Aorta (tissue), 5 donors: ENCODE results near the gene RGS6. TPM values are rescaled to one million over a fixed set of nuclear protein-coding genes. Genes with fewer than 3 reads are reported as not detected.

Experiments
- ATAC-seq: fragments of 200-7000 bp; cut with Tn5 transposase; one replicate; pipeline ENCODE4 v1.9.1; 2022; ENCODE audit warnings: moderate library complexity; ENCODE audit not compliant: low FRiP score
- DNase-seq, 2 donors: peaks; one replicate each; pipeline ENCODE4 v3.0.0-alpha.2; 2020
- H3K27ac ChIP-seq, 2 donors: one replicate each; pipeline ENCODE4 v1.5.1; 2013; ENCODE audit warnings: low read length in 2 of 2, mild to moderate bottlenecking in 2 of 2, moderate library complexity in 2 of 2, control low read depth in 1 of 2, inconsistent platforms in 1 of 2, low read depth in 1 of 2
- H3K27me3 ChIP-seq, 2 donors: one replicate each; pipeline ENCODE4 v1.6.1; 2013; ENCODE audit warnings: control low read depth in 1 of 2, low read length in 1 of 2, mild to moderate bottlenecking in 1 of 2, moderate library complexity in 1 of 2; ENCODE audit not compliant: insufficient read depth in 2 of 2, control insufficient read depth in 1 of 2
- H3K36me3 ChIP-seq, 2 donors: one replicate each; pipeline ENCODE4 v1.6.1; 2013; ENCODE audit warnings: control low read depth in 1 of 2, low read length in 1 of 2, mild to moderate bottlenecking in 1 of 2; ENCODE audit not compliant: insufficient read depth in 2 of 2, control insufficient read depth in 1 of 2
- H3K4me1 ChIP-seq, 2 donors: one replicate each; pipeline ENCODE4 v1.6.1; 2013; ENCODE audit warnings: low read length in 2 of 2, control low read depth in 1 of 2, mild to moderate bottlenecking in 1 of 2, moderate library complexity in 1 of 2; ENCODE audit not compliant: insufficient read depth in 2 of 2, control insufficient read depth in 1 of 2
- H3K4me3 ChIP-seq, 2 donors: one replicate each; pipeline ENCODE4 v1.5.1; 2013; ENCODE audit warnings: low read length in 2 of 2, control low read depth in 1 of 2, mild to moderate bottlenecking in 1 of 2
- H3K9me3 ChIP-seq: one replicate; pipeline ENCODE4 v1.6.1; 2013; ENCODE audit warnings: mild to moderate bottlenecking, low read length; ENCODE audit not compliant: control insufficient read depth
- WGBS, 2 donors: extraction: QIAGEN DNeasy Blood & Tissue Kit; methylation state at CpG; one replicate each; pipeline ENCODE4 v1.1.7; 2013; 5-methylcytosine and 5-hydroxymethylcytosine counted together
- intact Hi-C, 2 donors: fragments of 100-400 bp; cut with DNase I; formaldehyde crosslinking; loops; one replicate each; pipeline versions ENCODE4 v1.14.2 to v1.15.0; 2022
- polyA plus RNA-seq, 2 donors: library from polyadenylated mRNA; stranded (reverse); fragments of 200-250 nt; gene quantifications; one replicate each; pipeline ENCODE4 v1.2.3, GENCODE V29; 2013
- total RNA-seq, 2 donors: library from RNA; stranded (reverse); fragmentation: NEBNext Ultra II Directional; extraction: Animal tissue kit (Norgen Biotek cat#: 25700); gene quantifications; one replicate each; pipeline ENCODE4 v1.2.1, GENCODE V29; 2021
- donor health status: healthy with polysubstance abuse.
- donor health status: Bipolar disorder and iron deficiency.
- donor health status: DM: no; HTN: no; CAD: no.
- donor health status: DM: no; HTN: no; CAD: no.
- donor health status: DM: yes; HTN: yes; CAD: no.

RGS6 gene
- total and polyA plus RNA-seq, 4 donors: 0.05 to 2.0 (median 1.8) TPM; not detected in 1

DNA sequence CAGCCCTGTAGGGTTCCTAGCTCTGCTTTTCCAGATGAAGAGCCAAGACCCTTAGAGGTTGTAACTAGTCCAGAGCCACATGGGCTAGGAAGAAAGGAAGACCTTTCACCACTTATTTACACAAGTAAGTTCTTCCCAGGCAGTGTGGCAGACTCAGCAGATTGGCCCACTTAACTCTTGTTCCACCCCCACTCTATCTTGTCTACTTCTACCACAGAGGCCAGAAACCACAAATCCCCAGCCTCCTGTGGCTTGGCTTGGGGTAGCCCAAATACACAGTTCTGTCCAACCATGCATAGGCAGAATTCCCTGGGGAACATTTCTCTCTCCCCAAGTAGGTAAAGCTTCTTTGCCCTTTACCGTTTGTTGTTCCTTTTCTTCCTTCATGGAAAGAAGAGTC, 383.5 kb downstream of the RGS6 start:
- no peak overlapping the region for H3K4me3 ChIP-seq
- H3K27me3 ChIP-seq: peaks cover 0 to 4% of the 10 kb centered on the region in 2 donors
- no peaks in the 10 kb centered on the region for H3K36me3 ChIP-seq
- no peak overlapping the region for H3K27ac ChIP-seq
- ATAC-seq (no peak), DNase-seq (no peak)
- peaks cover 0 to 6% of the 10 kb centered on the region in 2 donors for H3K4me1 ChIP-seq
- intact Hi-C loops: no loop called here
- H3K9me3 ChIP-seq: peaks cover 2% of the 10 kb centered on the region
- WGBS, 2 donors: 63 to 86% methylated on average over 1 of the region's 1 CpG

DNA sequence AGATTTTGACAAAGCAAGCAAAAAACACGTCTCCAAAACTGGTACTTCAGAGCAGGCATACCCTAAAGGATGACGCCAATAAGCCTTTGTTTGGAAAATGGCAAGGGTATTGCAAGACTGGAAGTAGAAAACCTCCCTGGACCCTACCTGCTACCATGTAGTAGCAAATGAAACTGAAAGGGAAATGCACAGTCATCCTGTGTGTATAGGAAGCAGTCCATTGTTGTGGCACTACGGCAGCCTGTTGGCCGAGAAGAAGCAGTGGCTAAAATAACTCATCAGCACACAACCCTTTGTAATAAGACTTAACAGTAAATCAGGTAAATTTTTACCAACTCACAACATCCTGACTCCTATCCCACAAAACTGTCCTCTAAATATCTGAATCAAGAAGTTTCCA, 386.4 kb downstream of the RGS6 start:
- Histone ChIP-seq H3K36me3 (no peaks in the 10 kb centered on the region), H3K4me1 (no peaks in the 10 kb centered on the region), H3K27ac (no peak overlapping the region), H3K4me3 (no peak overlapping the region), H3K9me3 (peaks cover 2% of the 10 kb centered on the region), H3K27me3 (peaks cover 0 to 4% of the 10 kb centered on the region in 2 donors)
- 73 to 80% methylated on average over 4 of the region's 4 CpGs for WGBS, 2 donors
- intact Hi-C loops: no loop called here
- ATAC-seq: no peak
- DNase-seq: no peak

DNA sequence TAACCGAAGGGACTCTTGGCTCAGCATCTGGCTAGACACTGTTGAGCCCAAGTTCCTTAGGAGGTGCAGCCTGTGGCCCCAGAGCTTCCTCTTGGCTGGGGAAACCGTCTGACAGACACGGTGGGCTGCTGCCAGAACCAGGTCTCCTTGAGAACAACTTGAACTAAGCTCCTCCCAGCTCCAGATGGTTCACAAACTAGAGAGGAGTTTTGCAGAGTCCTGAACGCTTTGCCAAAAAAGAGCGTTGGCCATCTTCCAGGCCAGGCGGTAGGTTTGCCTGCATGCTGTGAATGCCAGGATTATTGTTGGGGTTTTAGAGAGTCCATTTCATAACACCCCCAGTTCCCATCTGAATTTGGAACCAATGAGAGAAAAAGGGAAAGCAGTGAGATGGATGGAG, 399.8 kb downstream of the RGS6 start:
- Histone ChIP-seq H3K27ac (no peak overlapping the region), H3K9me3 (no peaks in the 10 kb centered on the region), H3K4me3 (no peak overlapping the region), H3K4me1 (no peaks in the 10 kb centered on the region), H3K27me3 (no peaks in the 10 kb centered on the region), H3K36me3 (no peaks in the 10 kb centered on the region)
- ATAC-seq: no peak
- DNase-seq: no peak
- intact Hi-C loops: no loop called here
- 1 to 2% methylated on average over 6 of the region's 6 CpGs for WGBS, 2 donors

DNA sequence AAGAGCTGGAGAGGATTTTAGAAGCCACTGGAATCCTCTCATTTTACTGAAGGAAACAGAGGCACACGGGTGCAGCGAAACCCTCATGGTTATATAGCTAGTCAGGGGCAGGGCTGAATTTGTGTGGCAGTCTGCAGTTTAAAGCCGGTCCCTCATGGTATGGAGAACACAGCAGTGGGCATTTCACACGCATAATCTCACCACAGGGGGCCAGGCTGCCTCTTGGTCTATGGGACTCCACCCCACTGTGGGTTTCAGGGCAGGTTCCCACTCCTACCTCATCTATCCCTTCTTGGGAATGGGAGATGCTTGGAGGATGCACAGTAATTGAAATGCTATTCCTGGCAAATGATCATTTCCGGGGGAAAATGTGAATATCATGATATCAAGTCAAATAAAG, 400.6 kb downstream of the RGS6 start:
- Histone ChIP-seq H3K27ac (no peak overlapping the region), H3K9me3 (no peaks in the 10 kb centered on the region), H3K4me1 (no peaks in the 10 kb centered on the region), H3K4me3 (no peak overlapping the region), H3K27me3 (no peaks in the 10 kb centered on the region), H3K36me3 (no peaks in the 10 kb centered on the region)
- WGBS, 2 donors: 69 to 74% methylated on average over 5 of the region's 5 CpGs
- no peak for ATAC-seq
- intact Hi-C loops: no loop called here
- no peak for DNase-seq

DNA sequence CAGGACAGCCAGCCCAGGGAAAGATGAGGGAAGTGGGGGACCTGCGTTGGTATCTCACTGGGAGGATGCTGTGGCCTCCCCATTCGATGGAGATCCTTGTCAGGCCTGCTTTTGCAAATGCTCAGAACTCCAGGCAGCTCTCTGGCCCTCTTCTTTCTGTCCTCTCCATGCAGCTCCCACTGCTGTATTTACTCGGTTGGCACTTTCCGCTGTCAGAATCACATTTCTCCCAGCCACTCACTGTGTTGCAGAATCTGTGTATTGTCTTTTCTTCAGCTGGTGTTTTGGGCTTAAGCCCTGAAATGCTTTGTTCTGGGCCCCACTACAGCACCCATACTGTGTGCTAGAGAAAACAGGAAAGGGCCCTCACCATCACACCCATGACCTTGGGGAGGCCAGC, 401.1 kb downstream of the RGS6 start:
- no peak overlapping the region for H3K4me3 ChIP-seq
- no peaks in the 10 kb centered on the region for H3K4me1 ChIP-seq
- DNase-seq: no peak
- H3K27me3 ChIP-seq: no peaks in the 10 kb centered on the region
- H3K27ac ChIP-seq: no peak overlapping the region
- H3K36me3 ChIP-seq: no peaks in the 10 kb centered on the region
- intact Hi-C loops: no loop called here
- no peak for ATAC-seq
- 70 to 72% methylated on average over 4 of the region's 4 CpGs for WGBS, 2 donors
- H3K9me3 ChIP-seq: no peaks in the 10 kb centered on the region

DNA sequence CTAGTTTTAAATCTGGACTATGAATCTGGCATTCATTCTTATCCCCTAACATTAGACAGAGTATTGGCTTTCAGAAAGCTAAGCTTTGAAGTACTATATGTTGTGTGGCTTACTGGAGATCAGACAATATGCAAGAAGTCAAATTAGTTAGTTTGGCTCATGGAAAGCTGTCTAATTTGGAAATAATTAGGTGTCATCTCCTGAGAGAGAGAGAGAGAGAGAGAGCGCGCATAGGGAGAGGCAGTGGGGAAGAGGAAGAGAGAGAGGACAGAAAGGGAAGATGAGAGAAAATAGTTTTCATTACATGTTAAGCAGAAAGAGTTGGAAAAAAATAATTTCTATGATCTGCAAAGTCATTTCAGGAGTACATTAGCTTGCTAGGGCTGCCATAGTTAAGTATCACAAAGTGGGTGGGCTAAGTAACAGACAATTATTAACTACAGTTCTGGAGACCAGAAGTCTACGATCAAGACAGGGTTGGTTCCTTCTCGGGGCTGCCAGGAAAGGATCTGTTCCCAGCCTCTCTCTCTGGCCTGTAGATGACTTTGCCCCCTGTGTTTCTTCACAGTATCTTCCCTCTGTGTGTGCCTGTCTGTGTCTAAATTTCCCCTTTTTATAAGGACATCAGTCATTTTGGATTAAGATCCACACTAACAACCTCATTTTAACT, 404.2 kb downstream of the RGS6 start:
- intact Hi-C loops: no loop called here
- ATAC-seq: no peak
- WGBS, 2 donors: 80 to 84% methylated on average over 4 of the region's 4 CpGs

DNA sequence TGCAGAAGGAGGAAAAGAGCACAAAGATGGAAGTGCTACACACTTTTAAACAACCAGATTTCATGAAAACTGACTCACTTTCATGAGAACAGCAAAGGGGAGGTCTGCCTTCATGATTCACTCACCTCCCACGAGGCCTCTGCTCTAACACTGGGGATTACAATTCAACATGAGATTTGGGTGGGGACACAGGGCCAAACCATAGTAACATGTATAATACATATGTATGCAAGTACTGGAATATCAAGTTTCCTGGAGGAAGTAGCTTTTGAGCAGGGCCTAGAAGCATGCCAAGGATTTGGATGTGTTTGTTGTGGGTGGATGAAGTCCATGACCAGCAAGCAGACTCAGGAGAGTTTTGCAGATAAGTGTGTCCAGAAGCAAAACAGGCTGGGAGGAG, 409.0 kb downstream of the RGS6 start:
- Histone ChIP-seq H3K27ac (no peak overlapping the region), H3K9me3 (peaks cover 4% of the 10 kb centered on the region), H3K36me3 (no peaks in the 10 kb centered on the region), H3K27me3 (no peaks in the 10 kb centered on the region), H3K4me1 (no peaks in the 10 kb centered on the region), H3K4me3 (no peak overlapping the region)
- WGBS, 2 donors: 68 to 78% methylated on average over 1 of the region's 1 CpG
- no peak for DNase-seq
- ATAC-seq: no peak
- intact Hi-C loops: no loop called here

More for the DNA sequence above, 404.2 kb downstream of the RGS6 start:
- H3K4me3 ChIP-seq: no peak overlapping the region
- no peaks in the 10 kb centered on the region for H3K4me1 ChIP-seq
- H3K36me3 ChIP-seq: no peaks in the 10 kb centered on the region
- no peaks in the 10 kb centered on the region for H3K27me3 ChIP-seq
- no peaks in the 10 kb centered on the region for H3K9me3 ChIP-seq
- no peak for DNase-seq
- H3K27ac ChIP-seq: no peak overlapping the region

DNA sequence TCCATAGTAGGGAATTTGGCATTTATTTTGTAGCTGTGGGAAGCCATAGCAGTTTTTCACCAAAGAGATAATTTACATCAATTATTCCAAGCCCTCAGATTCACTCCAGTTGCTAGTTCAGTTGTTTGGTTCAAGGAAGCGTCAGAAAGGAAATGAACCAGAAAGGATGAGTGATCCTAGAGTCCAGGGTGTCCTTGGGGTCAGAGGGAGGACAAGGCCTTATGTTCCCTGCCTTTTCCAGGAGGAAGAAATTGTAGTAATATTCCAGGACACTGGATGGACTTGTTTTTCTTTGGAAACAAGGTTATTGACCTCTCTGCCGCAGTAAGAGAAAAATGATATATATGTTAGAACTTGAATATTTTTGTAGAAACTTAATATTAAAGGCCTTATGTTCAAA, 409.5 kb downstream of the RGS6 start:
- no peak for DNase-seq
- Histone ChIP-seq H3K36me3 (no peaks in the 10 kb centered on the region), H3K4me3 (no peak overlapping the region), H3K27ac (no peak overlapping the region), H3K4me1 (no peaks in the 10 kb centered on the region), H3K9me3 (peaks cover 4% of the 10 kb centered on the region), H3K27me3 (no peaks in the 10 kb centered on the region)
- 75 to 88% methylated on average over 2 of the region's 2 CpGs for WGBS, 2 donors
- intact Hi-C loops: no loop called here
- no peak for ATAC-seq

DNA sequence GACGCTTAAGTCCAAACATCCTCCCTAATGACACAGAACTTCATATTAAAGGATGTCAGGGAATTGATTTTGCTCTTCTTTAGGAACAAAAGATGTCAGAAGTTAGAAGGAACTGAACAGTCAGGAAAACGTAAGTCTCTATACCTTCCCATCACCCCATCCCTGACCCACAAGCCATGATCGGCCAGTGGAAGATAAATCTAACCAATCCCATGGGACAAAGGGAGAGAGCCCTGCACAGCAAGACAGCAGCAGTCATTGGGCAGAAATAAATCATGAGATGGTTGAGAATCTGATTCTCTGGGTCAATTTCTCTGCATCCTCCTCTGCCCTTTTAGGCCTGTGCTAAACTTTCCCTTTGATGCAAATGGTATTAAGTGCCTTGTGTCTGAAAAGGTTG, 414.9 kb downstream of the RGS6 start:
- H3K27ac ChIP-seq: no peak overlapping the region
- WGBS, 2 donors: 67 to 78% methylated on average over 3 of the region's 3 CpGs
- H3K9me3 ChIP-seq: peaks cover 3% of the 10 kb centered on the region
- no peaks in the 10 kb centered on the region for H3K27me3 ChIP-seq
- intact Hi-C loops: no loop called here
- H3K4me3 ChIP-seq: no peak overlapping the region
- H3K36me3 ChIP-seq: no peaks in the 10 kb centered on the region
- no peak for DNase-seq
- no peaks in the 10 kb centered on the region for H3K4me1 ChIP-seq
- ATAC-seq: no peak
